ENCODE data around the gene CCDC154. TPM values are rescaled to one million over a fixed set of nuclear protein-coding genes. Genes with fewer than 3 reads are reported as not detected.

The CCDC154 gene
- total RNA-seq, 1 experiment from 2014 or later = not detected

GRCh38 chr16:1439058-1439698, 5.2 kb downstream of the CCDC154 start:
- H3K4me2 ChIP-seq (ENCODE audit: low read depth, low read length, poor library complexity, severe bottlenecking) = no peak overlapping the region
- no peaks in the 10 kb centered on the region for H4K20me1 ChIP-seq (ENCODE audit: insufficient read depth, low read depth, low read length)
- no peak overlapping the region for H3K27ac ChIP-seq (ENCODE audit: low read length)
- no peak overlapping the region for H3K4me3 ChIP-seq (ENCODE audit: low read length)
- no peaks in the 10 kb centered on the region for H3K9me3 ChIP-seq (ENCODE audit: low read length)
- H2AFZ ChIP-seq (ENCODE audit: low read length) = no peak overlapping the region
- H3K9ac ChIP-seq (ENCODE audit: low read length) = no peak overlapping the region
- no peaks in the 10 kb centered on the region for H3K36me3 ChIP-seq (ENCODE audit: insufficient read depth, low read length)
- no peaks in the 10 kb centered on the region for H3K9me2 ChIP-seq (replicated peaks; ENCODE audit: insufficient read depth, low read length)
- no peaks in the 10 kb centered on the region for H3K4me1 ChIP-seq (ENCODE audit: low read length)
- no peaks in the 10 kb centered on the region for H3K27me3 ChIP-seq (ENCODE audit: low read length)
- H3K79me2 ChIP-seq (ENCODE audit: low read length) = no peaks in the 10 kb centered on the region
- DNase-seq = no peak

GRCh38 chr16:1438229-1439057, 5.9 kb downstream of the CCDC154 start:
- no peaks in the 10 kb centered on the region for H3K27me3 ChIP-seq (ENCODE audit: low read length)
- H3K27ac ChIP-seq (ENCODE audit: low read length) = no peak overlapping the region
- H3K79me2 ChIP-seq (ENCODE audit: low read length) = no peaks in the 10 kb centered on the region
- H3K4me1 ChIP-seq (ENCODE audit: low read length) = no peaks in the 10 kb centered on the region
- H3K9me2 ChIP-seq (replicated peaks; ENCODE audit: insufficient read depth, low read length) = no peaks in the 10 kb centered on the region
- H4K20me1 ChIP-seq (ENCODE audit: insufficient read depth, low read depth, low read length) = no peaks in the 10 kb centered on the region
- H3K9me3 ChIP-seq (ENCODE audit: low read length) = no peaks in the 10 kb centered on the region
- H3K9ac ChIP-seq (ENCODE audit: low read length) = no peak overlapping the region
- no peaks in the 10 kb centered on the region for H3K36me3 ChIP-seq (ENCODE audit: insufficient read depth, low read length)
- H3K4me2 ChIP-seq (ENCODE audit: low read depth, low read length, poor library complexity, severe bottlenecking) = no peak overlapping the region
- no peak overlapping the region for H2AFZ ChIP-seq (ENCODE audit: low read length)
- no peak overlapping the region for H3K4me3 ChIP-seq (ENCODE audit: low read length)
- no peak for DNase-seq

- Histone ChIP-seq H3K4me3 (ENCODE audit: low read length) (no peak overlapping the region), H2AFZ (ENCODE audit: low read length) (no peak overlapping the region), H3K9me2 (replicated peaks; ENCODE audit: insufficient read depth, low read length) (no peaks in the 10 kb centered on the region), H3K27ac (ENCODE audit: low read length) (no peak overlapping the region), H3K9ac (ENCODE audit: low read length) (no peak overlapping the region), H3K4me2 (ENCODE audit: low read depth, low read length, poor library complexity, severe bottlenecking) (no peak overlapping the region), H3K79me2 (ENCODE audit: low read length) (no peaks in the 10 kb centered on the region), H3K27me3 (ENCODE audit: low read length) (no peaks in the 10 kb centered on the region), H3K4me1 (ENCODE audit: low read length) (no peaks in the 10 kb centered on the region), H3K9me3 (ENCODE audit: low read length) (no peaks in the 10 kb centered on the region), H3K36me3 (ENCODE audit: insufficient read depth, low read length) (no peaks in the 10 kb centered on the region), H4K20me1 (ENCODE audit: insufficient read depth, low read depth, low read length) (no peaks in the 10 kb centered on the region)
- DNase-seq = no peak
Observed at GRCh38 chr16:1437606-1438005, 6.8 kb downstream of the CCDC154 start.

DNA sequence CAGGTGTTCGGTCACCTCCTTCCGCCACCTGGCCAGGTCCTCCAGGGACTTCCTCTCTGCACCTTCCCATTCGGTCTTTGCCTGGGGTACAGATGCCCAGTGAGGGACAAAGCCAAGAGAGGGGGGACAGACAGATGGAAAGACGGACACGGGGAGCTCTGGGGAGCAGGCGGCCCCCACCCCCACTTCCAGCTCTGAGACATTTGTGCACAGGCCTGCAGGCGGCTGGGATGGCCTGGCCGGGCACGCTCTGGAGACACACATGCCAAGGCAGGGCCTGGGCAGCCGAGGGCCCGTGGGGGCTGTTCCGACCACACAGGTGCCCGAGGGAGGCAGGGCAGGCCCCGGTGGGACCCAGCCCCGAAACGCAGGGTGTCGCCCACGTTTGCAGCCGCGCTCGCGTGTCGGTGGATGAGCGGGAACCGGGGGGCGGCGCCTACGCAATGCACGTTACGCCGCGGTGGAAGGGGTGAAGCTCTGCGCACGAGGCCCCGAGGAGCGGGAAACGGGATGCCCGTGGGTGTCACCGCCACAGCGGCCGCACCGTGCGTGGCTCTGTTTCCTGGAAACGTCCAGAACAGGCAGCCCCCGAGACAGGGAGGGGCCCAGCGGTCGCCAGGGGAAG, 7.5 kb downstream of the CCDC154 start:
- Histone ChIP-seq H4K20me1 (ENCODE audit: insufficient read depth, low read depth, low read length) (no peaks in the 10 kb centered on the region), H3K27ac (ENCODE audit: low read length) (no peak overlapping the region), H2AFZ (ENCODE audit: low read length) (no peak overlapping the region), H3K4me1 (ENCODE audit: low read length) (no peaks in the 10 kb centered on the region), H3K4me2 (ENCODE audit: low read depth, low read length, poor library complexity, severe bottlenecking) (no peak overlapping the region), H3K9me2 (replicated peaks; ENCODE audit: insufficient read depth, low read length) (no peaks in the 10 kb centered on the region), H3K9ac (ENCODE audit: low read length) (no peak overlapping the region), H3K27me3 (ENCODE audit: low read length) (no peaks in the 10 kb centered on the region), H3K79me2 (ENCODE audit: low read length) (no peaks in the 10 kb centered on the region), H3K36me3 (ENCODE audit: insufficient read depth, low read length) (no peaks in the 10 kb centered on the region), H3K4me3 (ENCODE audit: low read length) (no peak overlapping the region), H3K9me3 (ENCODE audit: low read length) (no peaks in the 10 kb centered on the region)
- DNase-seq = no peak

GRCh38 chr16:1435921-1436697, 8.2 kb downstream of the CCDC154 start:
- Histone ChIP-seq H3K9ac (ENCODE audit: low read length) (no peak overlapping the region), H3K79me2 (ENCODE audit: low read length) (no peaks in the 10 kb centered on the region), H4K20me1 (ENCODE audit: insufficient read depth, low read depth, low read length) (no peaks in the 10 kb centered on the region), H3K4me1 (ENCODE audit: low read length) (no peaks in the 10 kb centered on the region), H3K9me2 (replicated peaks; ENCODE audit: insufficient read depth, low read length) (no peaks in the 10 kb centered on the region), H3K9me3 (ENCODE audit: low read length) (no peaks in the 10 kb centered on the region), H3K4me2 (ENCODE audit: low read depth, low read length, poor library complexity, severe bottlenecking) (no peak overlapping the region), H3K27me3 (ENCODE audit: low read length) (no peaks in the 10 kb centered on the region), H3K27ac (ENCODE audit: low read length) (no peak overlapping the region), H2AFZ (ENCODE audit: low read length) (no peak overlapping the region), H3K36me3 (ENCODE audit: insufficient read depth, low read length) (no peaks in the 10 kb centered on the region), H3K4me3 (ENCODE audit: low read length) (no peak overlapping the region)
- no peak for DNase-seq

DNA sequence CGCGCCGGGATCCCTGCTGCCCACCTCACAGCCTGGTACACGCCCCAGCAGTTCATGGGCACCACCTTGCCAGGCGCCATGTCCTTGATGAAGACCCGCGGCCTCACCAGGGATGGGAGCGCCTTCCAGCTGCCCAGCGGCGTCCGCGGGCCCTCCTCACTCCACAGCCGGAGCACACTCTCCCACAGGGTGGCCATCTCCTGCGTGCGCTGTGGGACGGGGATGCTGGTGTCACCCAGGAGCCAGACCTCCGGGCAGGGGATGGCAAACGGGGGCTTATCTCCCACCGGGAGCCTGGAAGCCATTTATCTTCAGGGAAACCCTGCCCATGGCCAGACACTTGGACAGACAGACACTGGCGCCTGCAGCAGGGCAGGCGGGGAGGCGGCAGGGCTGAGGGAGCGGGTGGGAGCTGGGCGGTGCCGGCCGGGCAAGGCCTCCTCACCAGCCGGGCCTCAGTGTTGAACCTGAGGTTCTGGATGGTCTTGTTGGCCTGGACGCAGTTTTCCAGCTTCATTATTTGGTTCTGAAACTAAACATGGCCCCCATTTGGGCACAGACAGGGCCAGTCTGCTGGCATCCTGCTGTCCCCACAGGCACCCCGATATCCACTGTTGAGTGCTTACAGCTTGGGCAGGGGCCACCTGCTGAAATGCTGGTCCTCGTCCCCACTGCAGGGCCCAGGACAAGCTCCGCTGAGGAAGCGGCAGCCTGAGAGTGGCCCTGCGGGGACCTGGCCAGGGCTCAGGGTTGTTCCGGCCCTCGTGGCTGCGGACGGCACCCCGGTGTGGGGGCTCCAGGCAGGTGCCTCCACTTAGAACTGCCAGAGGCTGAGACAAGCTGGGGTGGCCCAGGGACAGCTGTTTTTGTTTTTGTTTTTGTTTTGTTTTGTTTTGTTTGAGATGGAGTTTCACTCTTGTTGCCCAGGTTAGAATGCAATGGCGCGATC, 9.4 kb downstream of the CCDC154 start:
- Histone ChIP-seq H3K9me2 (replicated peaks; ENCODE audit: insufficient read depth, low read length) (no peaks in the 10 kb centered on the region), H4K20me1 (ENCODE audit: insufficient read depth, low read depth, low read length) (no peaks in the 10 kb centered on the region), H3K36me3 (ENCODE audit: insufficient read depth, low read length) (no peaks in the 10 kb centered on the region), H3K4me1 (ENCODE audit: low read length) (no peaks in the 10 kb centered on the region), H3K27ac (ENCODE audit: low read length) (no peak overlapping the region), H3K9ac (ENCODE audit: low read length) (no peak overlapping the region), H2AFZ (ENCODE audit: low read length) (no peak overlapping the region), H3K4me2 (ENCODE audit: low read depth, low read length, poor library complexity, severe bottlenecking) (no peak overlapping the region), H3K9me3 (ENCODE audit: low read length) (no peaks in the 10 kb centered on the region), H3K4me3 (ENCODE audit: low read length) (no peak overlapping the region), H3K27me3 (ENCODE audit: low read length) (no peaks in the 10 kb centered on the region), H3K79me2 (ENCODE audit: low read length) (no peaks in the 10 kb centered on the region)
- no peak for DNase-seq

GRCh38 chr16:1433756-1434155, 10.6 kb downstream of the CCDC154 start:
- Histone ChIP-seq H3K4me2 (ENCODE audit: low read depth, low read length, poor library complexity, severe bottlenecking) (no peak overlapping the region), H3K27me3 (ENCODE audit: low read length) (no peaks in the 10 kb centered on the region), H2AFZ (ENCODE audit: low read length) (no peak overlapping the region), H3K79me2 (ENCODE audit: low read length) (no peaks in the 10 kb centered on the region), H3K9me2 (replicated peaks; ENCODE audit: insufficient read depth, low read length) (no peaks in the 10 kb centered on the region), H3K4me1 (ENCODE audit: low read length) (0 out of 2 replicates have a peak, but pooled peaks cover under 1% of the 10 kb centered on the region), H3K27ac (ENCODE audit: low read length) (no peak overlapping the region), H3K4me3 (ENCODE audit: low read length) (no peak overlapping the region), H3K36me3 (ENCODE audit: insufficient read depth, low read length) (no peaks in the 10 kb centered on the region), H3K9me3 (ENCODE audit: low read length) (no peaks in the 10 kb centered on the region), H4K20me1 (ENCODE audit: insufficient read depth, low read depth, low read length) (no peaks in the 10 kb centered on the region), H3K9ac (ENCODE audit: low read length) (no peak overlapping the region)
- DNase-seq = no peak

All from Karpas-422 (cell line).